Activated CD8-positive, alpha-beta T cell treated with anti-CD3 and anti-CD28 coated beads for 36 hours (primary cell): ENCODE measurements around the gene HOMER3. TPM values are rescaled to one million over a fixed set of nuclear protein-coding genes. Genes with fewer than 3 reads are reported as not detected.

Experiments used
- ATAC-seq: fragments of 200-7000 bp; cut with Tn5 transposase; one replicate; pipeline ENCODE4 v1.10.0; 2021; ENCODE audit warnings: mild to moderate bottlenecking, moderate library complexity
- CTCF ChIA-PET: fragments of 350-600 bp; sonication (Branson Sonifier 250); formaldehyde crosslinking; loops from one replicate; lab custom pipeline; 2021; ENCODE audit warnings: antibody characterized with exemption; lab: Charles Lee
- POLR2A ChIA-PET: fragments of 350-600 bp; sonication (Branson Sonifier 250); formaldehyde crosslinking; loops from one replicate; lab custom pipeline; 2021; ENCODE audit warnings: antibody characterized with exemption; lab: Charles Lee
- DNase-seq: peaks from one replicate; pipeline ENCODE4 v3.0.0-alpha.2; 2020
- H3K27ac Mint-ChIP-seq: one replicate; pipeline ENCODE4 v1.8.0; 2021; ENCODE audit warnings: mild to moderate bottlenecking, mixed read lengths
- H3K27me3 Mint-ChIP-seq: one replicate; pipeline ENCODE4 v1.8.0; 2021; ENCODE audit warnings: mixed read lengths
- H3K36me3 Mint-ChIP-seq: one replicate; pipeline ENCODE4 v1.8.0; 2021; ENCODE audit warnings: low read depth, mixed read lengths
- H3K4me1 Mint-ChIP-seq: one replicate; pipeline ENCODE4 v1.8.0; 2021; ENCODE audit warnings: low read depth, mixed read lengths
- H3K4me3 Mint-ChIP-seq: one replicate; pipeline ENCODE4 v1.8.0; 2021; ENCODE audit warnings: mild to moderate bottlenecking, moderate library complexity, mixed read lengths
- H3K9me3 Mint-ChIP-seq: one replicate; pipeline ENCODE4 v1.8.0; 2021; ENCODE audit warnings: mixed read lengths
- intact Hi-C: fragments of 100-400 bp; cut with micrococcal nuclease; formaldehyde crosslinking; loops from one replicate; pipeline ENCODE4 v1.10.0; 2022
- total RNA-seq, 2 experiments: library from RNA; stranded (reverse); gene quantifications; one replicate each; pipeline ENCODE4 v1.2.3, GENCODE V29; 2021
- TF ChIP-seq, protein P1 (sequence below): fragments of 200-600 bp; IDR thresholded peaks from one replicate; pipeline ENCODE4 v1.8.0; 2022; ENCODE audit warnings: antibody characterized with exemption, mild to moderate bottlenecking

Gene HOMER3
- total RNA-seq, 2 experiments from 2014 or later: 0.36 to 0.51 TPM

DNA sequence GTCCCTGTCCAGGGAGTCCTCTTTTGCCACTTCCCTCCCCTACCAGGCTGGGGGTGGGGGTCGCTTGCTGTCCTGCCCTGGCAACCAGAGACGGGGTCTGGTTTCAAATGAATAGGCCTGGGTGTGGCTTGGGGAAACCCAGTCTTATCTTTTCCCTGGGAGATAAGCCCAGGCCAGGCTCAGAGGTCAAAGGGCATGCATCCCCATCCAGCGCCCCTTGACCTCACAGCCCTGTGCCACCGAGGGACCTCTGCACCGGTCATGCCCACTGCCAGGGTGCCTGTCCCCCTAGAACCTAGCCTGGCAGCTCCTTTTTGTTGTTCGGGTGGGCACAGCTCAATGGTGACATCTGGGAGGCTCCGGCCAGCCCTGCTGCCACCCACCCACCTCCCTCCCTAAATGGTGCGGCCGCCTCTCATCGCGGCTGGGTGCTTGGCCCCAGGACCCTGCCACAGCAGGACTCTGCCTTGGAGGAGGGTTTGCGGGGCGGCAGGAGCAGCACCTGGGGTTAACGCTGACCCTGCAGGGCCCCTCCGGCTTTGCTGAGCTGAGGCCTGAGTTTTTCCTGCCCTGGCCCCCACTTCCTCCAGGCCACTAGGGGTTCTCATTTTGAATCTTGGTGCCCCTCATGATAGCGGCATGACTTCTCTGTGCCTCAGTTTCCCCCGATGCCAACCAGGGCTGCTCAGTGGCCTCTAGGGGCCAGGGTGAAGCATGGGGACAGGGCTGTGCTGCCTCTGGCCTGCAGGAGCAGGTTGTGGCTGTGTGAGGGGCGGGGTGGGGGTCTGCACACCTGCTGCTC lies 42.2 kb downstream of the HOMER3 start:
- TF ChIP-seq, protein P1, sequence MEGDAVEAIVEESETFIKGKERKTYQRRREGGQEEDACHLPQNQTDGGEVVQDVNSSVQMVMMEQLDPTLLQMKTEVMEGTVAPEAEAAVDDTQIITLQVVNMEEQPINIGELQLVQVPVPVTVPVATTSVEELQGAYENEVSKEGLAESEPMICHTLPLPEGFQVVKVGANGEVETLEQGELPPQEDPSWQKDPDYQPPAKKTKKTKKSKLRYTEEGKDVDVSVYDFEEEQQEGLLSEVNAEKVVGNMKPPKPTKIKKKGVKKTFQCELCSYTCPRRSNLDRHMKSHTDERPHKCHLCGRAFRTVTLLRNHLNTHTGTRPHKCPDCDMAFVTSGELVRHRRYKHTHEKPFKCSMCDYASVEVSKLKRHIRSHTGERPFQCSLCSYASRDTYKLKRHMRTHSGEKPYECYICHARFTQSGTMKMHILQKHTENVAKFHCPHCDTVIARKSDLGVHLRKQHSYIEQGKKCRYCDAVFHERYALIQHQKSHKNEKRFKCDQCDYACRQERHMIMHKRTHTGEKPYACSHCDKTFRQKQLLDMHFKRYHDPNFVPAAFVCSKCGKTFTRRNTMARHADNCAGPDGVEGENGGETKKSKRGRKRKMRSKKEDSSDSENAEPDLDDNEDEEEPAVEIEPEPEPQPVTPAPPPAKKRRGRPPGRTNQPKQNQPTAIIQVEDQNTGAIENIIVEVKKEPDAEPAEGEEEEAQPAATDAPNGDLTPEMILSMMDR: no peak
- no peaks in the 10 kb centered on the region for H3K9me3 Mint-ChIP-seq
- no peak overlapping the region for H3K4me3 Mint-ChIP-seq
- peaks cover 12% of the 10 kb centered on the region for H3K36me3 Mint-ChIP-seq
- ATAC-seq (no peak), DNase-seq (no peak)
- H3K4me1 Mint-ChIP-seq: peaks cover 2% of the 10 kb centered on the region
- CTCF ChIA-PET: no interaction called here
- intact Hi-C loops: no loop called here
- peaks cover 22% of the 10 kb centered on the region for H3K27me3 Mint-ChIP-seq
- no peak overlapping the region for H3K27ac Mint-ChIP-seq
- POLR2A ChIA-PET: no interaction called here

DNA sequence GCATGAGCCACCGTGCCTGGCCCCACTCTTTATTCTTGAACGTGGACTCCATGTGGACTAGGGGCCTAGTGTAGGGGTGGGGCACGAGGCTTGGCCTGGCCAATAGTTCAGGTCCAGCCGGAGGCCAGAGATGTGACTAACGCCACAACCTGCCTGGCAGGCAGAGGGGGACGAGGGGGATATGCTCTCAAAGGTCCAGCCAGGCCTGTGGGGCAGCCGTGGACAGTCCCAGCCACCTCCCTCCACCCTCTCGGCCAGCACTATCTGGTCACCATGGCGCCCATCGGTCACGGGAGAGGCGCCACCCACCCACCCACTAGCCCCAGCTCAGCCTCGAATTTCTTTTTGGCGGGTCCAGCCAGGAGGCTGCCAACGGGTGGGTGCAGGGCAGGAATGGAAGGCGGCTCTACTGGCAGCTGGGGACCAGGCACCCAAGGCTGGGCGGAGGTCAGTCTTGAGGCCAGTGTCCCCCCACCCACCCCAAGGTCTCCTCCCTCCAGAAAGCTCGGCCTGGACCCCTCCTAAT lies 42.9 kb downstream of the HOMER3 start:
- peaks cover 12% of the 10 kb centered on the region for H3K36me3 Mint-ChIP-seq
- H3K4me1 Mint-ChIP-seq: peaks cover 2% of the 10 kb centered on the region
- CTCF ChIA-PET: no interaction called here
- peaks cover 26% of the 10 kb centered on the region for H3K27me3 Mint-ChIP-seq
- no peak overlapping the region for H3K27ac Mint-ChIP-seq
- intact Hi-C loops: no loop called here
- no peaks in the 10 kb centered on the region for H3K9me3 Mint-ChIP-seq
- POLR2A ChIA-PET: no interaction called here
- ATAC-seq (no peak), DNase-seq (no peak)
- no peak overlapping the region for H3K4me3 Mint-ChIP-seq
- TF ChIP-seq, protein P1: no peak

DNA sequence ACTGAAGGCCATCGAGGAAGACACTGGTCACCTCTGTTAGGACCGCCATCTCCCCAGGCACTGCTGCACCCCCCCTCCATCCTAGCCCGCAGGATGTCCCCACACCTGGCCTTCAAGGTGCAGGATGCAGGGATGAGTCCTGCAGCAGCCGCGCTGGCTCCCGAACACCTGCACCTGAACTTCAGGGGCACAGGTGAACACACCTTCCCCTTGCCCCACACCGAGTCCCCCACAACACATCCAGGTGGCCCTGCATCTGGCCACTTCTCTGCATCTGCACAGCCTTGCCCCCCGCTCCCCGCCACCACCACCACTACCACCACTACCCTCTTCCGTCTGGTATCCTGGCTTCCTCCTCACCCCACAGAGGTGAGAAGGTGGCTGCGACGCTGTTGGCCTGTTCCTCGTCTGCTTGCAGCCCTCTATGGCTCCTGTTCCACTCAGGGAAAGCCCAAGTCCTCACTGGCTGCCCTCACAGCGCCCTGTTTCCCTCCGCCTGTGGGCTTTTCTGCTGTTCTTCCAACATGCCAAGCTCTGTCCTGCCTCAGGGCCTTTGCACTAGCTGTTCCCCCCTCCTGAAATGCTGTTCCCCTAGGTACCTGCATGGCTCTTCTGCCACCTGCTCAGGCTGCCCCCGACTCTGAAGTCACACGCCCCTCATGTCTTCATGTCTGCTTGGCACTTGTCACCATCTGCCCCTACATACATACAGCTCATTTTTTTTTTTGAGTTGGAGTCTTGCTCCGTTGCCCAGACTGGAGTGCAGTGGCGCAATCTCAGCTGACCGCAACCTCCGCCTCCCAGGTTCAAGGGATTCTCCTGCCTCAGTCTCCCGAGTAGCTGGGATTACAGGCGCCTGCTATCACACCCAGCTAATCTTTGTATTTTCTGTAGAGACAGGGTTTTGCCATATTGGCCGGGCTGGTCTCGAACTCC lies 43.7 kb downstream of the HOMER3 start:
- Mint-ChIP-seq H3K4me1 (peaks cover 2% of the 10 kb centered on the region), H3K27me3 (peaks cover 28% of the 10 kb centered on the region), H3K27ac (no peak overlapping the region), H3K9me3 (no peaks in the 10 kb centered on the region), H3K36me3 (peaks cover 12% of the 10 kb centered on the region), H3K4me3 (no peak overlapping the region)
- intact Hi-C loops: no loop called here
- no peak for ATAC-seq
- CTCF ChIA-PET: no interaction called here
- TF ChIP-seq, protein P1: no peak
- POLR2A ChIA-PET: interaction anchor here (0.6 kb wide), 1 partner anchor 317 kb away, joined by 3 read pairs; no protein-coding TSS in a partner anchor
- no peak for DNase-seq

DNA sequence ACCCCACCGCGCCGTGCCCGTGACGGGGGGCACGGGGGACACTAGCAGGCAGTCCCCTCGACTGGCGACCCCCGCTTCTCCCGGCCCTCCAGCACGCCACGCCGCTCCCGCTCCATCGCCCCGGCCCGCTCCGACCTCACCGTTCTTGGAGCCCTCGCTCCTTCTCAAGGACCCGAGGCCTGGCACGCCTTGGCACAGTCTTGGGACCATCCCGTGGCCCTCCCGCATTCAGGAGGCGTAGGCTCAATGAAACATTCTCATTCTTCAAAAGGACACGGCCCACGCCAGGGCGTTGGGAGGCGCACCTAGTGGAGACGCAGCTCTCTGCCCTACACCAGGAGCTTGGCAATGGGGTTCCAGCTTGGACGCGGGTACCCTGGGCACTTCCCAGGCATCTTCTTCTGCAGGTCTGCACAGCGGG lies 44.6 kb downstream of the HOMER3 start:
- DNase-seq: no peak
- no peak overlapping the region for H3K27ac Mint-ChIP-seq
- TF ChIP-seq, protein P1: no peak
- no peaks in the 10 kb centered on the region for H3K9me3 Mint-ChIP-seq
- POLR2A ChIA-PET: interaction anchor here (1.2 to 2.1 kb wide), 2 partner anchors 15 to 22 kb away, joined by 3 to 11 read pairs; partner anchors contain the start of genes COPE and DDX49
- CTCF ChIA-PET: no interaction called here
- H3K27me3 Mint-ChIP-seq: peaks cover 28% of the 10 kb centered on the region
- intact Hi-C loops: no loop called here
- H3K4me3 Mint-ChIP-seq: peak overlapping the region; percentile 59
- H3K36me3 Mint-ChIP-seq: peaks cover 9% of the 10 kb centered on the region
- H3K4me1 Mint-ChIP-seq: peaks cover 2% of the 10 kb centered on the region
- no peak for ATAC-seq
